H1 (cell line): Measurements from ENCODE around the gene CDK5. TPM values are rescaled to one million over a fixed set of nuclear protein-coding genes. Genes with fewer than 3 reads are reported as not detected.
A peak's percentile ranks its signal among the peaks of the same experiment; 100 is the strongest.

Source experiments
- CTCF ChIA-PET: fragments of 300-600 bp; sonication (Branson Sonifier 250); formaldehyde crosslinking; loops from one replicate; lab custom pipeline; 2021; ENCODE audit not compliant: partially characterized antibody; lab: Charles Lee
- POLR2A ChIA-PET: fragments of 300-600 bp; sonication (Branson Sonifier 250); formaldehyde crosslinking; loops from one replicate; lab custom pipeline; 2021; ENCODE audit warnings: inconsistent platforms; ENCODE audit not compliant: partially characterized antibody; lab: Charles Lee
- DNase-seq, 2 experiments: peaks; one replicate each; pipeline versions ENCODE4 v3.0.0 to v3.0.0-alpha.2; 2010 to 2022; ENCODE audit warnings: low spot score in 2 of 2, low read depth in 1 of 2, mixed read lengths in 1 of 2
- FAIRE-seq: peaks from 2 replicates; lab custom pipeline; 2011; peaks lifted over from hg19 to GRCh38; lab: Jason Lieb, UNC
- H2AFZ ChIP-seq: 2 replicates; pipeline ENCODE4 v1.8.1; 2012; ENCODE audit warnings: low read length, inconsistent platforms
- H2AK5ac ChIP-seq: 2 replicates; pipeline ENCODE4 v1.6.1; 2013; ENCODE audit warnings: low read depth, low read length
- H2BK120ac ChIP-seq: replicated peaks from 2 replicates; pipeline ENCODE3; 2013; ENCODE audit warnings: low read depth, low read length, inconsistent platforms
- H2BK12ac ChIP-seq: 2 replicates; pipeline ENCODE4 v1.6.1; 2013; ENCODE audit warnings: low read depth, low read length
- H2BK15ac ChIP-seq: 2 replicates; pipeline ENCODE4 v1.6.1; 2013; ENCODE audit warnings: low read length
- H2BK20ac ChIP-seq: 2 replicates; pipeline ENCODE4 v1.6.1; 2013; ENCODE audit warnings: low read length
- H2BK5ac ChIP-seq: 2 replicates; pipeline ENCODE4 v1.6.1; 2013; ENCODE audit warnings: low read depth, low read length
- H3K14ac ChIP-seq: 2 replicates; pipeline ENCODE4 v1.6.1; 2013; ENCODE audit warnings: inconsistent platforms; ENCODE audit not compliant: insufficient read length
- H3K18ac ChIP-seq: 2 replicates; pipeline ENCODE4 v1.6.1; 2013; ENCODE audit warnings: low read length; ENCODE audit errors: extremely low read depth
- H3K23ac ChIP-seq: 2 replicates; pipeline ENCODE4 v1.6.1; 2013; ENCODE audit warnings: inconsistent platforms; ENCODE audit not compliant: insufficient read length
- H3K23me2 ChIP-seq: 2 replicates; pipeline ENCODE4 v1.6.1; 2013; ENCODE audit warnings: low read depth, low read length
- H3K27ac ChIP-seq: 2 replicates; pipeline ENCODE4 v1.6.1; 2011; ENCODE audit warnings: low read depth, low read length, inconsistent platforms
- H3K27me3 ChIP-seq, 4 experiments: replicated peaks in 1 of 4; 1 replicate in 1 of 4; 2 replicates in 3 of 4; pipeline versions ENCODE4 v1.6.1 to v1.8.1; 2011 to 2013; ENCODE audit warnings: low read length in 3 of 4, mild to moderate bottlenecking in 3 of 4, inconsistent platforms in 2 of 4, mixed read lengths in 2 of 4, moderate library complexity in 1 of 4; ENCODE audit not compliant: control insufficient read depth in 3 of 4, insufficient read depth in 3 of 4; ENCODE audit errors: extremely low read depth in 1 of 4
- H3K36me3 ChIP-seq, 4 experiments: 2 replicates each; pipeline versions ENCODE4 v1.6.1 to v1.8.1; 2011 to 2013; ENCODE audit warnings: mild to moderate bottlenecking in 4 of 4, low read length in 3 of 4, moderate library complexity in 2 of 4, control low read depth in 1 of 4, inconsistent platforms in 1 of 4; ENCODE audit not compliant: insufficient read depth in 4 of 4, control insufficient read depth in 2 of 4
- H3K4ac ChIP-seq: replicated peaks from 2 replicates; pipeline ENCODE3; 2013; ENCODE audit warnings: low read length, low read depth, mixed read lengths, inconsistent platforms; ENCODE audit not compliant: insufficient read length
- H3K4me1 ChIP-seq, 4 experiments: replicated peaks in 1 of 4; 1 replicate in 1 of 4; 2 replicates in 3 of 4; pipeline versions ENCODE4 v1.6.1 to v1.8.1; 2011 to 2013; ENCODE audit warnings: low read length in 3 of 4, inconsistent platforms in 2 of 4, mixed read lengths in 1 of 4; ENCODE audit not compliant: insufficient read depth in 4 of 4, control insufficient read depth in 3 of 4
- H3K4me2 ChIP-seq, 2 experiments: 2 replicates each; pipeline versions ENCODE4 v1.6.1 to v1.8.1; 2011 to 2013; ENCODE audit warnings: low read depth in 2 of 2, low read length in 2 of 2, control low read depth in 1 of 2, inconsistent platforms in 1 of 2, mild to moderate bottlenecking in 1 of 2; ENCODE audit not compliant: insufficient read depth in 1 of 2
- H3K4me3 ChIP-seq, 4 experiments: fragments of 200-600, 300-600 bp in 1 of 4; sonication (generic), shearing (Covaris generic), sonication (Bioruptor Twin) in 1 of 4; 2 replicates each; pipeline versions ENCODE4 v1.5.1 to v1.8.1; 2011 to 2016; ENCODE audit warnings: low read length in 4 of 4, low read depth in 3 of 4, control low read depth in 2 of 4, inconsistent platforms in 2 of 4, mild to moderate bottlenecking in 2 of 4, mixed read lengths in 1 of 4, moderate library complexity in 1 of 4; ENCODE audit not compliant: insufficient read depth in 2 of 4; ENCODE audit errors: extremely low read depth in 1 of 4
- H3K56ac ChIP-seq: replicated peaks from 2 replicates; pipeline ENCODE3; 2013; ENCODE audit warnings: low read depth, mild to moderate bottlenecking, mixed read lengths, low read length, inconsistent platforms; ENCODE audit not compliant: insufficient read length
- H3K79me1 ChIP-seq: 2 replicates; pipeline ENCODE4 v1.6.1; 2013; ENCODE audit warnings: low read depth, low read length, control low read depth
- H3K79me2 ChIP-seq, 2 experiments: 2 replicates each; pipeline versions ENCODE4 v1.6.1 to v1.8.1; 2012 to 2013; ENCODE audit warnings: low read length in 2 of 2, mild to moderate bottlenecking in 2 of 2, inconsistent platforms in 1 of 2; ENCODE audit not compliant: insufficient read depth in 2 of 2, control insufficient read depth in 1 of 2
- H3K9ac ChIP-seq, 4 experiments: replicated peaks in 1 of 4; 1 replicate in 1 of 4; 2 replicates in 3 of 4; pipeline versions ENCODE4 v1.6.1 to v1.8.1; 2011 to 2013; ENCODE audit warnings: low read depth in 3 of 4, low read length in 3 of 4, control low read depth in 2 of 4, mild to moderate bottlenecking in 2 of 4, moderate library complexity in 2 of 4, inconsistent platforms in 1 of 4; ENCODE audit errors: extremely low read depth in 1 of 4
- H3K9me3 ChIP-seq, 2 experiments: 2 replicates each; pipeline versions ENCODE4 v1.6.1 to v1.8.1; 2012 to 2013; ENCODE audit warnings: mild to moderate bottlenecking in 2 of 2, moderate library complexity in 2 of 2, control low read depth in 1 of 2, inconsistent platforms in 1 of 2, low read depth in 1 of 2, low read length in 1 of 2, mixed read lengths in 1 of 2; ENCODE audit not compliant: insufficient read depth in 2 of 2
- H4K20me1 ChIP-seq, 2 experiments: replicated peaks in 1 of 2; 2 replicates each; pipeline versions ENCODE3 to v1.8.1; 2011 to 2013; ENCODE audit warnings: inconsistent platforms in 2 of 2, low read length in 2 of 2, mild to moderate bottlenecking in 1 of 2; ENCODE audit not compliant: insufficient read depth in 2 of 2, control insufficient read depth in 1 of 2
- H4K5ac ChIP-seq: 2 replicates; pipeline ENCODE4 v1.6.1; 2013; ENCODE audit warnings: low read length, low read depth, mixed read lengths, inconsistent platforms; ENCODE audit not compliant: insufficient read length
- H4K8ac ChIP-seq: 2 replicates; pipeline ENCODE4 v1.8.0; 2013; ENCODE audit warnings: mild to moderate bottlenecking, moderate library complexity, low read length, inconsistent platforms; ENCODE audit not compliant: insufficient read depth; ENCODE audit errors: extremely low read depth
- H4K91ac ChIP-seq: replicated peaks from 2 replicates; pipeline ENCODE3; 2013; ENCODE audit warnings: low read length, mixed read lengths, inconsistent platforms; ENCODE audit not compliant: insufficient read length
- GTF2F1 ChIP-seq: IDR thresholded peaks from 2 replicates; pipeline ENCODE4 v1.6.1; 2012; ENCODE audit warnings: low read depth, low read length, improper control_type of control experiment, borderline replicate concordance
- KDM4A ChIP-seq: IDR thresholded peaks from one replicate; pipeline ENCODE4 v1.7.1; 2012; ENCODE audit warnings: low read depth, mild to moderate bottlenecking, moderate library complexity, low read length, inconsistent platforms; ENCODE audit not compliant: severe bottlenecking
- SRF ChIP-seq: IDR thresholded peaks from 2 replicates; pipeline ENCODE4 v1.6.1; 2011; ENCODE audit warnings: mild to moderate bottlenecking, low read depth, low read length, moderate library complexity
- TEAD4 ChIP-seq: IDR thresholded peaks from 2 replicates; pipeline ENCODE4 v1.6.1; 2012; ENCODE audit warnings: low read depth, low read length, inconsistent platforms, mixed read lengths
- WGBS, 2 experiments: shearing (Covaris generic) in 1 of 2; methylation state at CpG; one replicate each; pipeline versions ENCODE4 v1.1.6 to v1.1.7; 2013 to 2015; ENCODE audit warnings: low lambda C conversion rate in 2 of 2, mixed read lengths in 2 of 2, inconsistent platforms in 1 of 2, low coverage in 1 of 2, missing lambda C conversion rate in 1 of 2; ENCODE audit not compliant: insufficient replicate concordance in 2 of 2, insufficient coverage in 1 of 2, insufficient read length in 1 of 2; ENCODE audit errors: extremely low coverage in 1 of 2, missing lambda C conversion rate in 1 of 2; 5-methylcytosine and 5-hydroxymethylcytosine counted together
- polyA plus RNA-seq, 7 experiments: library from polyadenylated mRNA; depleted of rRNA in 3 of 7; stranded (reverse) in 5 of 7; unstranded in 2 of 7; fragments of >200 nt in 5 of 7; fragments of 200-250 nt in 2 of 7; gene quantifications; 1 replicate in 5 of 7; 2 replicates in 1 of 7; 4 replicates in 1 of 7; pipeline versions ENCODE4 v1.2.1 to v1.2.3, GENCODE V29; 2011 to 2013; ENCODE audit warnings: missing spikeins in 2 of 7, mixed read lengths in 2 of 7
- total RNA-seq: library from RNA; stranded (reverse); fragmentation: NEBNext Ultra II Directional; extraction: Animal tissue kit (Norgen Biotek cat#: 25700); gene quantifications from 2 replicates; pipeline ENCODE4 v1.2.1, GENCODE V29; 2021
- TF ChIP-seq, protein P1 (sequence below), 3 experiments: IDR thresholded peaks; 1 replicate in 2 of 3; 2 replicates in 1 of 3; pipeline versions ENCODE4 v1.5.1 to v1.6.1; 2011; ENCODE audit warnings: low read length in 3 of 3, mild to moderate bottlenecking in 3 of 3, inconsistent platforms in 2 of 3, low read depth in 1 of 3, moderate library complexity in 1 of 3; ENCODE audit not compliant: insufficient read depth in 1 of 3; ENCODE audit errors: control extremely low read depth in 1 of 3
- TF ChIP-seq, protein P2 (sequence below): IDR thresholded peaks from 2 replicates; pipeline ENCODE4 v1.6.1; 2012; ENCODE audit warnings: inconsistent platforms
- TF ChIP-seq, protein P3 (sequence below): IDR thresholded peaks from 2 replicates; pipeline ENCODE4 v1.6.1; 2012; ENCODE audit warnings: inconsistent platforms

The CDK5 gene
- total and polyA plus RNA-seq, 2 of the 8 experiments (the other 6 are each of a cell fraction or from before 2014, with no cell fraction given) = 22.8 to 37.2 TPM

DNA sequence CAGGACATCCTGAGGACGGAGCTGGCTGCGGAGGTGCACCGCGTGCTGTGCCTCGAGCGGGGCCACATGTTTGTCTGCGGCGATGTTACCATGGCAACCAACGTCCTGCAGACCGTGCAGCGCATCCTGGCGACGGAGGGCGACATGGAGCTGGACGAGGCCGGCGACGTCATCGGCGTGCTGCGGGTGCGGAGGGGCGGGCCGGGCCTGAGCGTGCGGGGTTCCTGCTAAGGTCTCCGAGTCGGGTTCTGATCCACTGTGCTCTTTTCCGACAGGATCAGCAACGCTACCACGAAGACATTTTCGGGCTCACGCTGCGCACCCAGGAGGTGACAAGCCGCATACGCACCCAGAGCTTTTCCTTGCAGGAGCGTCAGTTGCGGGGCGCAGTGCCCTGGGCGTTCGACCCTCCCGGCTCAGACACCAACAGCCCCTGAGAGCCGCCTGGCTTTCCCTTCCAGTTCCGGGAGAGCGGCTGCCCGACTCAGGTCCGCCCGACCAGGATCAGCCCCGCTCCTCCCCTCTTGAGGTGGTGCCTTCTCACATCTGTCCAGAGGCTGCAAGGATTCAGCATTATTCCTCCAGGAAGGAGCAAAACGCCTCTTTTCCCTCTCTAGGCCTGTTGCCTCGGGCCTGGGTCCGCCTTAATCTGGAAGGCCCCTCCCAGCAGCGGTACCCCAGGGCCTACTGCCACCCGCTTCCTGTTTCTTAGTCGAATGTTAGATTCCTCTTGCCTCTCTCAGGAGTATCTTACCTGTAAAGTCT, 43.8 kb downstream of the CDK5 start:
- H2AFZ ChIP-seq = no peak overlapping the region
- TF ChIP-seq, protein P1, sequence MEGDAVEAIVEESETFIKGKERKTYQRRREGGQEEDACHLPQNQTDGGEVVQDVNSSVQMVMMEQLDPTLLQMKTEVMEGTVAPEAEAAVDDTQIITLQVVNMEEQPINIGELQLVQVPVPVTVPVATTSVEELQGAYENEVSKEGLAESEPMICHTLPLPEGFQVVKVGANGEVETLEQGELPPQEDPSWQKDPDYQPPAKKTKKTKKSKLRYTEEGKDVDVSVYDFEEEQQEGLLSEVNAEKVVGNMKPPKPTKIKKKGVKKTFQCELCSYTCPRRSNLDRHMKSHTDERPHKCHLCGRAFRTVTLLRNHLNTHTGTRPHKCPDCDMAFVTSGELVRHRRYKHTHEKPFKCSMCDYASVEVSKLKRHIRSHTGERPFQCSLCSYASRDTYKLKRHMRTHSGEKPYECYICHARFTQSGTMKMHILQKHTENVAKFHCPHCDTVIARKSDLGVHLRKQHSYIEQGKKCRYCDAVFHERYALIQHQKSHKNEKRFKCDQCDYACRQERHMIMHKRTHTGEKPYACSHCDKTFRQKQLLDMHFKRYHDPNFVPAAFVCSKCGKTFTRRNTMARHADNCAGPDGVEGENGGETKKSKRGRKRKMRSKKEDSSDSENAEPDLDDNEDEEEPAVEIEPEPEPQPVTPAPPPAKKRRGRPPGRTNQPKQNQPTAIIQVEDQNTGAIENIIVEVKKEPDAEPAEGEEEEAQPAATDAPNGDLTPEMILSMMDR (IDR thresholded peaks at IDR 0.05; ENCODE audit: control extremely low read depth in 1 of 3, insufficient read depth in 1 of 3, low read depth in 1 of 3, low read length in 3 of 3) = peak in 1 of 3 experiments; percentile 25; a peak in 1 of 4 replicates
- TF ChIP-seq GTF2F1 = no peak
- 0 out of 2 replicates have a peak, but pooled peaks have one; percentile 26 for TF ChIP-seq SRF
- TF ChIP-seq, protein P2, sequence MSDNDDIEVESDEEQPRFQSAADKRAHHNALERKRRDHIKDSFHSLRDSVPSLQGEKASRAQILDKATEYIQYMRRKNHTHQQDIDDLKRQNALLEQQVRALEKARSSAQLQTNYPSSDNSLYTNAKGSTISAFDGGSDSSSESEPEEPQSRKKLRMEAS = peak; percentile 99
- TF ChIP-seq, protein P3, sequence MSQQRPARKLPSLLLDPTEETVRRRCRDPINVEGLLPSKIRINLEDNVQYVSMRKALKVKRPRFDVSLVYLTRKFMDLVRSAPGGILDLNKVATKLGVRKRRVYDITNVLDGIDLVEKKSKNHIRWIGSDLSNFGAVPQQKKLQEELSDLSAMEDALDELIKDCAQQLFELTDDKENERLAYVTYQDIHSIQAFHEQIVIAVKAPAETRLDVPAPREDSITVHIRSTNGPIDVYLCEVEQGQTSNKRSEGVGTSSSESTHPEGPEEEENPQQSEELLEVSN = peak; percentile 91
- peak; percentile 27 for TF ChIP-seq KDM4A
- no peak for TF ChIP-seq TEAD4

More for the DNA sequence above, 43.8 kb downstream of the CDK5 start:
- Histone ChIP-seq H3K36me3 (no peaks in the 10 kb centered on the region), H3K27me3 (peaks cover 4 to 25% (median 20%) of the 10 kb centered on the region in 4 experiments), H2BK120ac (no peak overlapping the region), H3K4me1 (peaks cover 0 to 41% (median 29%) of the 10 kb centered on the region in 4 experiments; a peak in 6 of 7 replicates), H4K91ac (no peak overlapping the region), H3K23ac (no peak overlapping the region), H4K20me1 (no peaks in the 10 kb centered on the region), H2AK5ac (no peak overlapping the region), H3K14ac (no peak overlapping the region), H3K9ac (peak overlapping the region in 3 of 4 experiments; percentile 12 to 45 (median 42); a peak in 5 of 7 replicates), H3K9me3 (no peaks in the 10 kb centered on the region), H4K8ac (peak overlapping the region; percentile 92; the same call in 1 of the 2 replicates), H3K79me2 (no peaks in the 10 kb centered on the region), H2BK15ac (no peak overlapping the region), H3K4ac (no peak overlapping the region), H3K23me2 (peaks cover 6% of the 10 kb centered on the region; the same call in 1 of the 2 replicates), H3K4me2 (peak overlapping the region; percentile 56 to 68), H3K27ac (no peak overlapping the region), H4K5ac (no peak overlapping the region), H2BK12ac (0 out of 2 replicates have a peak overlapping the region, but pooled peaks have one; percentile 39), H3K4me3 (peak overlapping the region; percentile 30 to 53 (median 48)), H3K18ac (no peak overlapping the region; the same call in 1 of the 2 replicates), H2BK5ac (no peak overlapping the region), H3K56ac (no peak overlapping the region), H2BK20ac (no peak overlapping the region), H3K79me1 (no peaks in the 10 kb centered on the region; the same call in 1 of the 2 replicates)
- DNase-seq (peak; percentile 70 to 90), FAIRE-seq (no peak)
- whole genome bisulfite sequencing, 2 experiments = 53% methylated on average over 48 of the region's 55 CpGs; no CpG with 5 or more reads in 1 of the 2 experiments
- ChIA-PET POLR2A (interaction anchor here (0.7 to 2.5 kb wide), 8 partner anchors 14 to 97 kb away, joined by 3 to 7 read pairs (median 3); partner anchors contain the start of gene ABCB8), CTCF (interaction anchor here (0.6 to 11.5 kb wide), 12 partner anchors 13 to 708 kb away, joined by 3 to 142 read pairs (median 3); partner anchors contain the start of genes ABCB8 and NOS3)
